ENCODE data around the gene USP5. TPM values are rescaled to one million over a fixed set of nuclear protein-coding genes. Genes with fewer than 3 reads are reported as not detected.
A peak's percentile ranks its signal among the peaks of the same experiment; 100 is the strongest.

The USP5 gene
- total RNA-seq, 1 experiment from 2014 or later, result 158 TPM

- TF ChIP-seq FOXP4 (CRISPR knock-in tag; IDR thresholded peaks at IDR 0.05), result 0 out of 2 replicates have a peak, but pooled peaks have one; percentile 43
- no peak for TF ChIP-seq CREB1 (CRISPR knock-in tag; IDR thresholded peaks at IDR 0.05)
- TF ChIP-seq PREB (CRISPR knock-in tag; IDR thresholded peaks at IDR 0.05; ENCODE audit: borderline replicate concordance), result no peak
- TF ChIP-seq NR1H2 (CRISPR knock-in tag; IDR thresholded peaks at IDR 0.05), result no peak
- TF ChIP-seq ZNF219 (CRISPR knock-in tag; IDR thresholded peaks at IDR 0.05; ENCODE audit: borderline replicate concordance), result no peak
- TF ChIP-seq HMGA2 (CRISPR knock-in tag; IDR thresholded peaks at IDR 0.05), result no peak
- TF ChIP-seq CTCF (IDR thresholded peaks at IDR 0.05), result no peak
- TF ChIP-seq USF1 (CRISPR knock-in tag; IDR thresholded peaks at IDR 0.05), result peak; percentile 73
- no peak for TF ChIP-seq TP53 (CRISPR knock-in tag; IDR thresholded peaks at IDR 0.05)
- TF ChIP-seq OVOL2 (CRISPR knock-in tag; IDR thresholded peaks at IDR 0.05; ENCODE audit: borderline replicate concordance), result no peak
- TF ChIP-seq NFATC4 (CRISPR knock-in tag; IDR thresholded peaks at IDR 0.05), result no peak
- no peak for TF ChIP-seq RELA (CRISPR knock-in tag; IDR thresholded peaks at IDR 0.05; ENCODE audit: borderline replicate concordance)
- no peak for TF ChIP-seq E2F1 (CRISPR knock-in tag; IDR thresholded peaks at IDR 0.05)
- peak; percentile 44; the same call in 1 of the 2 replicates for TF ChIP-seq ZNF396 (CRISPR knock-in tag; IDR thresholded peaks at IDR 0.05; ENCODE audit: borderline replicate concordance)
- TF ChIP-seq ZNF423 (CRISPR knock-in tag; IDR thresholded peaks at IDR 0.05), result no peak
- no peak for TF ChIP-seq ZNF532 (CRISPR knock-in tag; IDR thresholded peaks at IDR 0.05; ENCODE audit: borderline replicate concordance)
- TF ChIP-seq E2F4 (CRISPR knock-in tag; IDR thresholded peaks at IDR 0.05; ENCODE audit: borderline replicate concordance, low read depth), result no peak
- no peak for TF ChIP-seq IRF2 (CRISPR knock-in tag; IDR thresholded peaks at IDR 0.05; ENCODE audit: borderline replicate concordance, low read depth)
- no peak for TF ChIP-seq MLX (CRISPR knock-in tag; IDR thresholded peaks at IDR 0.05)
- no peak; the same call in 1 of the 2 replicates for TF ChIP-seq CREM (CRISPR knock-in tag; IDR thresholded peaks at IDR 0.05)
- TF ChIP-seq MXD4 (CRISPR knock-in tag; IDR thresholded peaks at IDR 0.05; ENCODE audit: borderline replicate concordance), result no peak; the same call in 1 of the 2 replicates
- TF ChIP-seq ZNF281 (CRISPR knock-in tag; IDR thresholded peaks at IDR 0.05), result no peak
Observed at GRCh38 chr12:6851921-6852650, at the start of gene USP5 (continued).

Measured in WTC11 (cell line).